ENCODE measurements around the gene HADH. TPM values are rescaled to one million over a fixed set of nuclear protein-coding genes. Genes with fewer than 3 reads are reported as not detected.
A peak's percentile ranks its signal among the peaks of the same experiment; 100 is the strongest.

Gene HADH
- total RNA-seq: 9.0 and 10.3 TPM in 2 replicates

DNA sequence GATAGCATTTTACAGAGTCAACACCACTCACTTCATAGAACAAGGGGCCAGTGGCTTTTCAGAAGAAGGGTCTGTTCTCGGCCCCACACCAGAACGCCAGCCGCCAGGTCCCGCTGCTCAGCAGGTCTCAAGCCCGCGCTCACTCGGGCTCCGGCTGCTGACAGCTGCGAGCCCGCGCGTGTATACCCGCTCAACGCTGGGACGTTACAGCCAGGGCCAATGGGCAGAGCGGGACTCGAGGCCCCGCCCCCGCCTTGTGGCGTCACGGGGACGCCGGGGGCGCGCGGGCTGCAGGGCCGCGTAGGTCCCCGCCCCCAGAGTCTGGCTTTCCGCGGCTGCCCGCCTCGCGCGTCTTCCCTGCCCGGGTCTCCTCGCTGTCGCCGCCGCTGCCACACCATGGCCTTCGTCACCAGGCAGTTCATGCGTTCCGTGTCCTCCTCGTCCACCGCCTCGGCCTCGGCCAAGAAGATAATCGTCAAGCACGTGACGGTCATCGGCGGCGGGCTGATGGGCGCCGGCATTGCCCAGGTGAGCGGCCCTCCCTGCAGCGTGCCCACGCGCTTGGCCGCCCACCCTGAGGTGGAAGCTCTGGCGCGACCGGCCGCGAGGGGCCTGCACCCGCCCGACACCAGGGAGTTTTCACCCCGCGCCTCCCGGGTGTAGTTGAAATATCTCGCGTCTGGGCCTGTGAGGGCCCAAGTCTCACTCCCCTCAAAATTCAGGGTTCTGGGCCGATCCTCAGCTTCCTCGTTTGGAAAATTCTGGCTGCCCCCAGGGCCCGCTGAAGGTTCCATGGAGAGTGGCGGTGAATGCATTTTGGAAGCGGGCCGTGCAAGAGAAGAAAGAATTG is at the start of gene HADH:
TSS of gene HADH (plus strand) at position 353 of the 850 bp plus-strand sequence. CDS start at position 397, 44 bp downstream.
- Histone ChIP-seq H4K20me1 (ENCODE audit: insufficient read depth, low read length) (no peaks in the 10 kb centered on the region), H3K4me3 (ENCODE audit: insufficient read depth, low read length) (peak within 1 kb of the TSS; percentile 93), H3K9me3 (ENCODE audit: low read depth, low read length) (no peaks in the 10 kb centered on the region), H3K27me3 (ENCODE audit: insufficient read depth, low read length) (no peaks in the 10 kb centered on the region), H3K27ac (ENCODE audit: low read depth, low read length) (peak within 1 kb of the TSS; percentile 76), H3K79me2 (ENCODE audit: insufficient read depth, low read length) (peaks cover 47% of the 10 kb centered on the region), H2AFZ (ENCODE audit: low read length) (peak within 1 kb of the TSS; percentile 94), H3K4me2 (ENCODE audit: insufficient read depth, low read length) (peak within 1 kb of the TSS; percentile 81), H3K36me3 (ENCODE audit: insufficient read depth, low read length) (no peaks in the 10 kb centered on the region), H3K4me1 (ENCODE audit: insufficient read depth, low read length) (peaks cover 14% of the 10 kb centered on the region)
- no peak for TF ChIP-seq CTCF (IDR thresholded peaks at IDR 0.05; ENCODE audit: extremely low read depth, low read depth, low read length)
- DNase-seq (ENCODE audit: insufficient read length, low spot score, missing footprints): peak; percentile 99

GRCh38 chr4:107945809-107946208 is 43.9 kb upstream of the HADH start:
- no peak for DNase-seq (ENCODE audit: insufficient read length, low spot score, missing footprints)
- Histone ChIP-seq H4K20me1 (ENCODE audit: insufficient read depth, low read length) (no peaks in the 10 kb centered on the region), H2AFZ (ENCODE audit: low read length) (no peak overlapping the region), H3K9me3 (ENCODE audit: low read depth, low read length) (no peaks in the 10 kb centered on the region), H3K79me2 (ENCODE audit: insufficient read depth, low read length) (no peaks in the 10 kb centered on the region), H3K27ac (ENCODE audit: low read depth, low read length) (no peak overlapping the region), H3K4me1 (ENCODE audit: insufficient read depth, low read length) (peaks cover 4% of the 10 kb centered on the region), H3K4me3 (ENCODE audit: insufficient read depth, low read length) (no peak overlapping the region), H3K27me3 (ENCODE audit: insufficient read depth, low read length) (no peaks in the 10 kb centered on the region), H3K4me2 (ENCODE audit: insufficient read depth, low read length) (no peak overlapping the region), H3K36me3 (ENCODE audit: insufficient read depth, low read length) (no peaks in the 10 kb centered on the region)
- no peak for TF ChIP-seq CTCF (IDR thresholded peaks at IDR 0.05; ENCODE audit: extremely low read depth, low read depth, low read length)

GRCh38 chr4:107950746-107951540 is 38.7 kb upstream of the HADH start:
- DNase-seq (ENCODE audit: insufficient read length, low spot score, missing footprints): no peak
- Histone ChIP-seq H3K9me3 (ENCODE audit: low read depth, low read length) (no peaks in the 10 kb centered on the region), H2AFZ (ENCODE audit: low read length) (peak overlapping the region; percentile 5), H3K27ac (ENCODE audit: low read depth, low read length) (peak overlapping the region; percentile 68), H3K79me2 (ENCODE audit: insufficient read depth, low read length) (no peaks in the 10 kb centered on the region), H3K36me3 (ENCODE audit: insufficient read depth, low read length) (no peaks in the 10 kb centered on the region), H4K20me1 (ENCODE audit: insufficient read depth, low read length) (no peaks in the 10 kb centered on the region), H3K4me1 (ENCODE audit: insufficient read depth, low read length) (peaks cover 19% of the 10 kb centered on the region), H3K4me2 (ENCODE audit: insufficient read depth, low read length) (no peak overlapping the region), H3K4me3 (ENCODE audit: insufficient read depth, low read length) (no peak overlapping the region), H3K27me3 (ENCODE audit: insufficient read depth, low read length) (no peaks in the 10 kb centered on the region)
- no peak for TF ChIP-seq CTCF (IDR thresholded peaks at IDR 0.05; ENCODE audit: extremely low read depth, low read depth, low read length)

GRCh38 chr4:107951551-107951950 is 38.1 kb upstream of the HADH start:
- H3K27me3 ChIP-seq (ENCODE audit: insufficient read depth, low read length): no peaks in the 10 kb centered on the region
- H2AFZ ChIP-seq (ENCODE audit: low read length): peak overlapping the region; percentile 40
- TF ChIP-seq CTCF (IDR thresholded peaks at IDR 0.05; ENCODE audit: extremely low read depth, low read depth, low read length): no peak
- no peaks in the 10 kb centered on the region for H4K20me1 ChIP-seq (ENCODE audit: insufficient read depth, low read length)
- H3K27ac ChIP-seq (ENCODE audit: low read depth, low read length): peak overlapping the region; percentile 68
- DNase-seq (ENCODE audit: insufficient read length, low spot score, missing footprints): peak; percentile 88
- no peaks in the 10 kb centered on the region for H3K36me3 ChIP-seq (ENCODE audit: insufficient read depth, low read length)
- no peaks in the 10 kb centered on the region for H3K9me3 ChIP-seq (ENCODE audit: low read depth, low read length)
- H3K4me1 ChIP-seq (ENCODE audit: insufficient read depth, low read length): peaks cover 19% of the 10 kb centered on the region
- no peak overlapping the region for H3K4me3 ChIP-seq (ENCODE audit: insufficient read depth, low read length)
- no peaks in the 10 kb centered on the region for H3K79me2 ChIP-seq (ENCODE audit: insufficient read depth, low read length)
- no peak overlapping the region for H3K4me2 ChIP-seq (ENCODE audit: insufficient read depth, low read length)
